PC-3 (cell line): ENCODE results near the gene LRRC3B.

Source experiments
- CTCF ChIP-seq: fragments of 300-600 bp; sonication (generic); conservative IDR thresholded peaks from 2 replicates; pipeline ENCODE4 v1.5.1; 2017; ENCODE audit warnings: antibody characterized with exemption, low read depth, mild to moderate bottlenecking, low read length
- EZH2 ChIP-seq: fragments of 300-600 bp; sonication (generic); IDR thresholded peaks from one replicate; pipeline ENCODE4 v1.6.1; 2017; ENCODE audit warnings: antibody characterized with exemption, mild to moderate bottlenecking, low read length; ENCODE audit not compliant: unreplicated experiment
- EZH2phosphoT487 ChIP-seq: fragments of 300-600 bp; sonication (generic); IDR thresholded peaks from 2 replicates; pipeline ENCODE4 v1.6.1; 2018; ENCODE audit warnings: mild to moderate bottlenecking, antibody characterized with exemption, low read length, borderline replicate concordance

- TF ChIP-seq CTCF, result no peak
- no peak for TF ChIP-seq EZH2
- no peak for TF ChIP-seq EZH2phosphoT487
Observed at GRCh38 chr3:26687466-26687865, 64.9 kb downstream of the LRRC3B start.
